Posterior cingulate gyrus (tissue), 11 donors: ENCODE data around the gene MAP2K1.
"Not testable (repeated sequence)": the region's sequence is repeated elsewhere in the genome, so short reads cannot be mapped to it uniquely, and the experiment has no call there.

Experiments used
- DNase-seq, 10 donors: peaks; one replicate each; pipeline versions ENCODE4 v3.0.0 to v3.0.0-alpha.2; 2020 to 2021; ENCODE audit warnings: mixed read lengths in 3 of 10
- intact Hi-C: fragments of 100-400 bp; cut with DNase I; formaldehyde crosslinking; loops from one replicate; pipeline ENCODE4 v1.15.1; 2023

The MAP2K1 gene

GRCh38 chr15:66386204-66387123, at the start of gene MAP2K1:
Gene MAP2K1, plus strand, starts transcription at chr15:66386912. Its CDS starts 436 bp downstream, at chr15:66387348.
- intact Hi-C loops, result loop anchor here (1.0 kb wide), 1 partner anchor 111 kb away; the partner anchor contains the start of gene SNAPC5

GRCh38 chr15:66348530-66348929, 38.2 kb upstream of the MAP2K1 start:
- intact Hi-C loops, DNase-seq: not testable (repeated sequence)

More at GRCh38 chr15:66386204-66387123, at the start of gene MAP2K1:
- peak; percentile 96 to 99 (median 98) for DNase-seq

- intact Hi-C loops, result no loop called here
- no peak for DNase-seq
Observed at GRCh38 chr15:66356077-66356358, 30.7 kb upstream of the MAP2K1 start.

GRCh38 chr15:66356359-66357236, 30.1 kb upstream of the MAP2K1 start, which contains the start of gene TIPIN:
Gene TIPIN, minus strand, starts transcription at chr15:66356685. Its CDS starts 3,738 bp downstream, at chr15:66352947.
- intact Hi-C loops, result no loop called here

GRCh38 chr15:66359740-66360139, 27.0 kb upstream of the MAP2K1 start:
- intact Hi-C loops, result no loop called here
- DNase-seq, result no peak

More at GRCh38 chr15:66356359-66357236, 30.1 kb upstream of the MAP2K1 start, which contains the start of gene TIPIN:
- peak; percentile 80 to 99 (median 92) for DNase-seq

- intact Hi-C loops, result not testable (repeated sequence)
Observed at GRCh38 chr15:66361745-66362460, 24.8 kb upstream of the MAP2K1 start.

GRCh38 chr15:66362776-66363175, 23.9 kb upstream of the MAP2K1 start:
- intact Hi-C loops, result no loop called here
- DNase-seq, result no peak

More at GRCh38 chr15:66361745-66362460, 24.8 kb upstream of the MAP2K1 start:
- DNase-seq, result not testable (repeated sequence)

- no peak for DNase-seq
- intact Hi-C loops, result no loop called here
Observed at GRCh38 chr15:66364944-66365528, 21.7 kb upstream of the MAP2K1 start.

GRCh38 chr15:66369773-66370651, 16.7 kb upstream of the MAP2K1 start:
- intact Hi-C loops, result no loop called here
- DNase-seq, result no peak

GRCh38 chr15:66374179-66374578, 12.5 kb upstream of the MAP2K1 start:
- intact Hi-C loops, result no loop called here
- no peak for DNase-seq

GRCh38 chr15:66378814-66379430, 7.8 kb upstream of the MAP2K1 start:
- intact Hi-C loops, result no loop called here
- DNase-seq, result no peak

- DNase-seq, intact Hi-C loops: not testable (repeated sequence)
Observed at GRCh38 chr15:66381376-66381775, 5.3 kb upstream of the MAP2K1 start.

- DNase-seq, result peak; percentile 13 to 90 (median 32)
- intact Hi-C loops, result no loop called here
Observed at GRCh38 chr15:66387163-66388042, 691 bp downstream of the MAP2K1 start.

- intact Hi-C loops, result no loop called here
- no peak for DNase-seq
Observed at GRCh38 chr15:66388043-66388363, 1.3 kb downstream of the MAP2K1 start.

- DNase-seq, result no peak
- intact Hi-C loops, result no loop called here
Observed at GRCh38 chr15:66388576-66388975, 1.9 kb downstream of the MAP2K1 start.

- intact Hi-C loops, result no loop called here
- no peak for DNase-seq
Observed at GRCh38 chr15:66389098-66389858, 2.6 kb downstream of the MAP2K1 start.

- intact Hi-C loops, result no loop called here
- no peak for DNase-seq
Observed at GRCh38 chr15:66389859-66390381, 3.2 kb downstream of the MAP2K1 start.
